Hepatocyte (in vitro differentiated cells): ENCODE measurements around the gene LMF1. TPM values are rescaled to one million over a fixed set of nuclear protein-coding genes. Genes with fewer than 3 reads are reported as not detected.
A peak's percentile ranks its signal among the peaks of the same experiment; 100 is the strongest.

ENCODE experiments used
- DNase-seq: peaks from one replicate; pipeline ENCODE4 v3.0.0-alpha.2; 2016; ENCODE audit warnings: low spot score
- H2AFZ ChIP-seq: fragments of 200-600 bp; sonication (generic); 2 replicates; pipeline ENCODE4 v1.6.0; 2016; ENCODE audit warnings: antibody characterized with exemption, mild to moderate bottlenecking
- H3K27ac ChIP-seq: fragments of 200-600 bp; sonication (generic); 2 replicates; pipeline ENCODE4 v1.5.1; 2016; ENCODE audit warnings: mild to moderate bottlenecking
- H3K27me3 ChIP-seq: fragments of 200-600 bp; sonication (generic); 2 replicates; pipeline ENCODE4 v1.6.1; 2016
- H3K36me3 ChIP-seq: fragments of 200-600 bp; sonication (generic); replicated peaks from 2 replicates; pipeline ENCODE4 v1.5.1; 2016; ENCODE audit warnings: low read depth; ENCODE audit not compliant: insufficient read depth
- H3K4me1 ChIP-seq: fragments of 200-600 bp; sonication (generic); 2 replicates; pipeline ENCODE4 v1.5.1; 2016; ENCODE audit warnings: mild to moderate bottlenecking, moderate library complexity; ENCODE audit not compliant: insufficient read depth
- H3K4me2 ChIP-seq: fragments of 200-600 bp; sonication (generic); 2 replicates; pipeline ENCODE4 v1.6.0; 2016
- H3K4me3 ChIP-seq: fragments of 200-600 bp; sonication (generic); 2 replicates; pipeline ENCODE4 v1.5.1; 2016; ENCODE audit warnings: mild to moderate bottlenecking
- H3K79me2 ChIP-seq: fragments of 200-600 bp; sonication (generic); 2 replicates; pipeline ENCODE4 v1.6.0; 2017; ENCODE audit warnings: mild to moderate bottlenecking
- H3K9me2 ChIP-seq: fragments of 200-600 bp; sonication (generic); replicated peaks from 2 replicates; pipeline ENCODE4 v1.6.0; 2017; ENCODE audit warnings: mild to moderate bottlenecking; ENCODE audit not compliant: insufficient read depth
- H3K9me3 ChIP-seq: fragments of 200-600 bp; sonication (generic); 2 replicates; pipeline ENCODE4 v1.5.1; 2016; ENCODE audit warnings: low read depth, mild to moderate bottlenecking
- H4K20me1 ChIP-seq: fragments of 200-600 bp; sonication (generic); 2 replicates; pipeline ENCODE4 v1.6.0; 2016; ENCODE audit warnings: mild to moderate bottlenecking; ENCODE audit not compliant: insufficient read depth, poor library complexity, severe bottlenecking
- CTCF ChIP-seq: fragments of 200-600 bp; sonication (generic); IDR thresholded peaks from 2 replicates; pipeline ENCODE4 v1.5.1; 2016; ENCODE audit warnings: antibody characterized with exemption, mild to moderate bottlenecking; ENCODE audit not compliant: poor library complexity
- EZH2 ChIP-seq: fragments of 200-600 bp; sonication (generic); IDR thresholded peaks from 2 replicates; pipeline ENCODE4 v1.6.1; 2016; ENCODE audit warnings: antibody characterized with exemption, mild to moderate bottlenecking, borderline replicate concordance
- EZH2phosphoT487 ChIP-seq: fragments of 200-600 bp; sonication (generic); IDR thresholded peaks from one replicate; pipeline ENCODE4 v1.6.1; 2018; ENCODE audit warnings: antibody characterized with exemption, mild to moderate bottlenecking, low read depth, moderate library complexity; ENCODE audit not compliant: unreplicated experiment, severe bottlenecking
- WGBS: methylation state at CpG from one replicate; pipeline ENCODE4 v1.1.6; 2016; ENCODE audit warnings: low lambda C conversion rate; ENCODE audit errors: missing lambda C conversion rate; 5-methylcytosine and 5-hydroxymethylcytosine counted together
- polyA plus RNA-seq: library from polyadenylated mRNA; unstranded; fragments of >200 nt; fragmentation: Nextera tagmentation; extraction: Ambion mirVana; gene quantifications from 2 replicates; pipeline ENCODE4 v1.2.1, GENCODE V29; 2016
- total RNA-seq: library from RNA; depleted of rRNA; stranded (reverse); fragments of >200 nt; gene quantifications from 2 replicates; pipeline ENCODE4 v1.2.3, GENCODE V29; 2014

LMF1 gene
- total RNA-seq (25.8 and 27.2 TPM in 2 replicates), polyA plus RNA-seq (29.3 and 34.3 TPM in 2 replicates)

- Histone ChIP-seq H3K9me3 (no peaks in the 10 kb centered on the region), H3K4me3 (peak within 1 kb of the TSS; percentile 47), H4K20me1 (no peaks in the 10 kb centered on the region), H2AFZ (peak within 1 kb of the TSS; percentile 79), H3K4me1 (peaks cover 18% of the 10 kb centered on the region), H3K27ac (peak within 1 kb of the TSS; percentile 91), H3K9me2 (no peaks in the 10 kb centered on the region), H3K27me3 (no peaks in the 10 kb centered on the region), H3K4me2 (peak within 1 kb of the TSS; percentile 97), H3K79me2 (peaks cover 31% of the 10 kb centered on the region), H3K36me3 (no peaks in the 10 kb centered on the region)
- 7% methylated on average over 56 of the region's 71 CpGs for WGBS
- TF ChIP-seq EZH2phosphoT487, result no peak
- peak; percentile 96 for DNase-seq
Observed at GRCh38 chr16:970766-971581, at the start of gene LMF1. LMF1 (minus strand) TSS chr16:970984; CDS start chr16:970980, 4 bp downstream.

- Histone ChIP-seq H3K4me2 (no peak overlapping the region), H4K20me1 (no peaks in the 10 kb centered on the region), H3K79me2 (no peaks in the 10 kb centered on the region), H3K27ac (no peak overlapping the region), H2AFZ (no peak overlapping the region), H3K27me3 (no peaks in the 10 kb centered on the region), H3K36me3 (no peaks in the 10 kb centered on the region), H3K9me3 (no peaks in the 10 kb centered on the region), H3K4me3 (no peak overlapping the region), H3K4me1 (peaks cover 5% of the 10 kb centered on the region), H3K9me2 (no peaks in the 10 kb centered on the region)
- no peak for TF ChIP-seq EZH2
- TF ChIP-seq EZH2phosphoT487, result no peak
- no peak for TF ChIP-seq CTCF
- 92% methylated on average over 11 of the region's 11 CpGs for whole genome bisulfite sequencing
- no peak for DNase-seq
Observed at GRCh38 chr16:1020091-1020399, 49.3 kb upstream of the LMF1 start.

DNA sequence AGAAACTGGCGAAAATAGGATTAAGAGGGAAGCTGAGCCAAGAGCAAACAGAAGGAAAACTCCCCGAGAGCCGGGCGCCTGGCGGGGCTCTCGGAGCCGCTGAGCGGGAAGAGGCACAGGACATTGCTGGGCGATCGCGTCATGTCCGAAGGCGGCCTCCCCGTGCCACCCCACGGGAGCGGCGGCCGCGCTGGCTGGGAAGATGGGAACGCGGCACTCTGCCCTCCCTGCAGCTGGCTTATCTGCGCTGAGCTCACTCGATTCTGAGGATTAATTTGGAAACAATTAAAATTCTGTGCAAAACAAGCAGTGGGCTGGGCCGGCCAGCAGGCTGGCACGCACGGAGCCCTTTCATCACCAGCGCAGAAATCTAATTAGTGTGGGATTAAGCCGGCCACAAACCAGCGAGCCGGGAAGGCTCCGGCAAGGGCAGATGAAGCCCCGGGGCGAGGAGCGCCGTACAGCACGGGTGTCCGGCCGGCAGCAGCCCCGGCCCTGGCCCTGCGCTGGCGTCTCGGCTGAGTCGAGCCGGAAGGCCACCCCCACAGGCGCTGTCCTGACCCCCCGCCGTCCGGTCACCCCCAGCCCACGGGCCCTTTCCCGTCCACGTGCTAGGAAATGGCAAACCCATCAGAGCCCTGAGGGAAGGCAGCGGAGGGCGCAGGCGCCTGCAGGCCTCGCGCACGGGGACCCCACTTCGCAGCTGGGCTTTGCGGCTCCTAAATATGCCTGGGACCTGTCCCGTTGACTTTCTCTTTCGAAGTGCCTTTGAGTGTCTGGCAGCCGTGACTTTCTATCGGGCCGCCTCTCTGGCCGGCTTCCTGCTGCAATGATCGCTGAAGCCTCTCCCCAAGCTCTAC is 48.7 kb upstream of the LMF1 start:
- WGBS, result 76% methylated on average over 61 of the region's 66 CpGs
- peak overlapping the region; percentile 27 for H3K4me2 ChIP-seq
- H3K4me3 ChIP-seq, result no peak overlapping the region
- H3K36me3 ChIP-seq, result no peaks in the 10 kb centered on the region
- no peaks in the 10 kb centered on the region for H3K27me3 ChIP-seq
- H2AFZ ChIP-seq, result no peak overlapping the region
- DNase-seq, result no peak
- no peak overlapping the region for H3K27ac ChIP-seq
- no peaks in the 10 kb centered on the region for H3K9me3 ChIP-seq
- H3K79me2 ChIP-seq, result no peaks in the 10 kb centered on the region
- peaks cover 5% of the 10 kb centered on the region for H3K4me1 ChIP-seq
- no peaks in the 10 kb centered on the region for H4K20me1 ChIP-seq
- no peak for TF ChIP-seq EZH2
- TF ChIP-seq CTCF, result no peak
- TF ChIP-seq EZH2phosphoT487, result no peak
- no peaks in the 10 kb centered on the region for H3K9me2 ChIP-seq
